OCI-LY7 (cell line): Measurements from ENCODE around the gene TMTC1. TPM values are rescaled to one million over a fixed set of nuclear protein-coding genes. Genes with fewer than 3 reads are reported as not detected.

Experiments
- BruUV-seq: library from RNA; stranded (reverse); fragments of 400-500 nt; replicated peaks from 2 replicates; lab custom pipeline; 2021; lab: Mats Ljungman, UMichigan
- CTCF ChIA-PET: fragments of 300-600 bp; sonication (Branson Sonifier 250); formaldehyde crosslinking; loops from one replicate; lab custom pipeline; 2022; ENCODE audit warnings: antibody characterized with exemption; ENCODE audit not compliant: unreplicated experiment; lab: Charles Lee
- POLR2A ChIA-PET: fragments of 300-600 bp; sonication (Branson Sonifier 250); formaldehyde crosslinking; loops from one replicate; lab custom pipeline; 2022; ENCODE audit warnings: antibody characterized with exemption; lab: Charles Lee
- DNase-seq: peaks from one replicate; pipeline ENCODE4 v3.0.0-alpha.2; 2015; ENCODE audit warnings: low spot score
- H2AFZ ChIP-seq: fragments of 200-600 bp; sonication (generic), shearing (Covaris generic); 2 replicates; pipeline ENCODE4 v1.6.1; 2014; ENCODE audit warnings: mild to moderate bottlenecking, antibody characterized with exemption, low read length, moderate library complexity
- H3K27ac ChIP-seq: fragments of 200-600 bp; sonication (generic); 2 replicates; pipeline ENCODE4 v1.5.1; 2014; ENCODE audit warnings: mixed run types, low read depth, mild to moderate bottlenecking, moderate library complexity, low read length, inconsistent platforms; ENCODE audit not compliant: poor library complexity, severe bottlenecking
- H3K36me3 ChIP-seq: fragments of 200-600 bp; sonication (generic); 2 replicates; pipeline ENCODE4 v1.6.1; 2014; ENCODE audit warnings: mild to moderate bottlenecking, antibody characterized with exemption, low read length, moderate library complexity, mixed read lengths; ENCODE audit not compliant: insufficient read depth
- H3K4me1 ChIP-seq: fragments of 200-600 bp; sonication (generic); 2 replicates; pipeline ENCODE4 v1.5.1; 2014; ENCODE audit warnings: mild to moderate bottlenecking, low read length; ENCODE audit not compliant: insufficient read depth, poor library complexity, severe bottlenecking
- H3K4me2 ChIP-seq: fragments of 200-600 bp; sonication (generic); 2 replicates; pipeline ENCODE4 v1.6.1; 2014; ENCODE audit warnings: mild to moderate bottlenecking, low read length
- H3K4me3 ChIP-seq: fragments of 200-600 bp; sonication (generic); 2 replicates; pipeline ENCODE4 v1.5.1; 2014; ENCODE audit warnings: mild to moderate bottlenecking, low read depth, low read length; ENCODE audit not compliant: poor library complexity, severe bottlenecking
- H3K79me2 ChIP-seq: fragments of 200-600 bp; sonication (generic); 2 replicates; pipeline ENCODE4 v1.6.1; 2016; ENCODE audit warnings: low read depth, mild to moderate bottlenecking, low read length, moderate library complexity, mixed read lengths; ENCODE audit not compliant: insufficient read depth
- H3K9me2 ChIP-seq: fragments of 200-600 bp; sonication (generic); 2 replicates; pipeline ENCODE4 v1.6.1; 2016; ENCODE audit warnings: mild to moderate bottlenecking, low read length, mixed read lengths; ENCODE audit not compliant: insufficient read depth
- H3K9me3 ChIP-seq: fragments of 200-600 bp; sonication (generic); 2 replicates; pipeline ENCODE4 v1.6.1; 2014; ENCODE audit warnings: mild to moderate bottlenecking, mixed run types, low read length, mixed read lengths
- H4K20me1 ChIP-seq: fragments of 200-600 bp; sonication (generic); 2 replicates; pipeline ENCODE4 v1.6.1; 2014; ENCODE audit warnings: mild to moderate bottlenecking, antibody characterized with exemption, low read length, moderate library complexity, mixed read lengths; ENCODE audit not compliant: insufficient read depth
- CTCF ChIP-seq: fragments of 200-600 bp; sonication (generic); conservative IDR thresholded peaks from 2 replicates; pipeline ENCODE4 v1.5.1; 2014; ENCODE audit warnings: mild to moderate bottlenecking, antibody characterized with exemption, low read length, moderate library complexity, mixed read lengths
- EZH2phosphoT487 ChIP-seq: fragments of 200-600 bp; sonication (generic); IDR thresholded peaks from 2 replicates; pipeline ENCODE4 v1.6.1; 2018; ENCODE audit warnings: low read depth, borderline replicate concordance, mild to moderate bottlenecking, mixed run types, antibody characterized with exemption, low read length, moderate library complexity, mixed read lengths
- intact Hi-C: fragments of 100-400 bp; cut with micrococcal nuclease; formaldehyde crosslinking; loops from one replicate; pipeline ENCODE4 v1.10.0; 2022; ENCODE audit not compliant: unreplicated experiment
- total RNA-seq, 2 experiments: library from RNA; depleted of rRNA in 1 of 2; stranded (reverse); fragments of >200 nt in 1 of 2; shearing (Covaris generic) in 1 of 2; gene quantifications; 2 replicates each; pipeline ENCODE4 v1.2.3, GENCODE V29; 2014 to 2022

The TMTC1 gene
- total RNA-seq, 2 experiments from 2014 or later: not detected

GRCh38 chr12:29797565-29798355 lies 14.0 kb upstream of the TMTC1 start:
- Histone ChIP-seq H3K4me3 (no peak overlapping the region), H3K36me3 (no peaks in the 10 kb centered on the region), H3K27ac (no peak overlapping the region), H3K9me3 (peaks cover 16% of the 10 kb centered on the region), H3K79me2 (no peaks in the 10 kb centered on the region), H3K9me2 (no peaks in the 10 kb centered on the region), H4K20me1 (no peaks in the 10 kb centered on the region), H3K4me1 (no peaks in the 10 kb centered on the region), H2AFZ (no peak overlapping the region), H3K4me2 (no peak overlapping the region)
- CTCF ChIA-PET: no interaction called here
- POLR2A ChIA-PET: no interaction called here
- intact Hi-C loops: no loop called here
- BruUV-seq: no TSS peak
- DNase-seq: no peak
- no peak for TF ChIP-seq CTCF
- no peak for TF ChIP-seq EZH2phosphoT487

- DNase-seq: no peak
- H3K4me2 ChIP-seq: no peak overlapping the region
- no peak overlapping the region for H2AFZ ChIP-seq
- no peaks in the 10 kb centered on the region for H3K36me3 ChIP-seq
- no peak overlapping the region for H3K4me3 ChIP-seq
- BruUV-seq: no TSS peak
- ChIA-PET CTCF (no interaction called here), POLR2A (interaction anchor here (0.7 kb wide), 1 partner anchor 128 kb away, joined by 3 read pairs; no protein-coding TSS in a partner anchor)
- no peaks in the 10 kb centered on the region for H3K79me2 ChIP-seq
- intact Hi-C loops: no loop called here
- peaks cover 25% of the 10 kb centered on the region for H3K9me3 ChIP-seq
- H4K20me1 ChIP-seq: no peaks in the 10 kb centered on the region
- H3K9me2 ChIP-seq: no peaks in the 10 kb centered on the region
- no peaks in the 10 kb centered on the region for H3K4me1 ChIP-seq
- H3K27ac ChIP-seq: no peak overlapping the region
- TF ChIP-seq CTCF: no peak
- no peak for TF ChIP-seq EZH2phosphoT487
Observed at GRCh38 chr12:29796823-29797263, 13.1 kb upstream of the TMTC1 start.

GRCh38 chr12:29795715-29796114 lies 12.0 kb upstream of the TMTC1 start:
- intact Hi-C loops: no loop called here
- peaks cover 36% of the 10 kb centered on the region for H3K9me3 ChIP-seq
- no peaks in the 10 kb centered on the region for H3K4me1 ChIP-seq
- ChIA-PET CTCF (no interaction called here), POLR2A (no interaction called here)
- no peaks in the 10 kb centered on the region for H3K9me2 ChIP-seq
- no peak overlapping the region for H3K4me3 ChIP-seq
- H4K20me1 ChIP-seq: no peaks in the 10 kb centered on the region
- BruUV-seq: no TSS peak
- H3K4me2 ChIP-seq: no peak overlapping the region
- H3K79me2 ChIP-seq: no peaks in the 10 kb centered on the region
- TF ChIP-seq CTCF (no peak), EZH2phosphoT487 (no peak)
- no peaks in the 10 kb centered on the region for H3K36me3 ChIP-seq
- no peak overlapping the region for H2AFZ ChIP-seq
- no peak for DNase-seq
- H3K27ac ChIP-seq: no peak overlapping the region
